HCT116 (cell line): Measurements from ENCODE around the gene DPPA4. TPM values are rescaled to one million over a fixed set of nuclear protein-coding genes. Genes with fewer than 3 reads are reported as not detected.

ENCODE experiments used
- ATAC-seq: fragments of 200-7000 bp; cut with Tn5 transposase; 2 replicates; pipeline ENCODE4 v1.9.1; 2020; ENCODE audit warnings: mild to moderate bottlenecking, moderate library complexity
- BruUV-seq: library from RNA; stranded (reverse); fragments of 400-500 nt; replicated peaks from 2 replicates; lab custom pipeline; 2021; lab: Mats Ljungman, UMichigan
- CTCF ChIA-PET: fragments of 300-600 bp; sonication (Branson Sonifier 250); formaldehyde crosslinking; loops from one replicate; lab custom pipeline; 2021; ENCODE audit warnings: antibody characterized with exemption; lab: Charles Lee
- POLR2A ChIA-PET: fragments of 300-600, 350-600 bp; sonication (Branson Sonifier 250); formaldehyde crosslinking; loops from one replicate; lab custom pipeline; 2021; ENCODE audit warnings: antibody characterized with exemption; lab: Charles Lee
- RAD21 ChIA-PET, 2 experiments: fragments of 300-600 bp; sonication (Branson Sonifier 250); formaldehyde crosslinking; loops; one replicate each; lab custom pipeline; 2023; ENCODE audit warnings: low total read pairs in 2 of 2; ENCODE audit not compliant: uncharacterized antibody in 2 of 2, unreplicated experiment in 2 of 2, low non-redundant PET in 1 of 2; lab: Charles Lee
- DNase-seq: peaks from one replicate; pipeline ENCODE4 v3.0.0-alpha.2; 2010; ENCODE audit warnings: low read depth, low spot score
- H2AFZ ChIP-seq: fragments of 200-600 bp; shearing (Covaris generic), sonication (generic); 2 replicates; pipeline ENCODE4 v1.6.1; 2017; ENCODE audit warnings: low read depth, mixed run types, mixed read lengths, antibody characterized with exemption, low read length; ENCODE audit not compliant: poor library complexity, severe bottlenecking
- H3K27ac ChIP-seq: 2 replicates; pipeline ENCODE4 v1.5.1; 2012; ENCODE audit warnings: low read depth, low read length
- H3K27me3 ChIP-seq: fragments of 200-600 bp; sonication (generic); 2 replicates; pipeline ENCODE4 v1.6.1; 2016; ENCODE audit warnings: mixed run types, low read length, mixed read lengths; ENCODE audit not compliant: insufficient read depth
- H3K36me3 ChIP-seq, 2 experiments: fragments of 200-500 bp in 1 of 2; fragments of 200-600 bp in 1 of 2; sonication (Bioruptor generic) in 1 of 2; sonication (generic) in 1 of 2; 2 replicates each; pipeline versions ENCODE4 v1.5.1 to v1.6.1; 2014 to 2016; ENCODE audit warnings: low read length in 2 of 2, inconsistent platforms in 1 of 2, mixed read lengths in 1 of 2, mixed run types in 1 of 2; ENCODE audit not compliant: insufficient read depth in 2 of 2, control insufficient read depth in 1 of 2
- H3K4me1 ChIP-seq, 2 experiments: fragments of 200-600 bp in 1 of 2; sonication (generic) in 1 of 2; 2 replicates each; pipeline versions ENCODE4 v1.5.1 to v1.6.1; 2012 to 2017; ENCODE audit warnings: low read length in 2 of 2, inconsistent platforms in 1 of 2, mild to moderate bottlenecking in 1 of 2, mixed read lengths in 1 of 2, mixed run types in 1 of 2, moderate library complexity in 1 of 2; ENCODE audit not compliant: insufficient read depth in 2 of 2, control insufficient read depth in 1 of 2
- H3K4me2 ChIP-seq: fragments of 200-600 bp; sonication (generic); 2 replicates; pipeline ENCODE4 v1.6.1; 2017; ENCODE audit warnings: mixed run types, low read length, mixed read lengths
- H3K4me3 ChIP-seq, 2 experiments: fragments of 200-600 bp in 1 of 2; sonication (generic) in 1 of 2; replicated peaks in 1 of 2; 2 replicates each; pipeline ENCODE4 v1.5.1; 2011 to 2016; ENCODE audit warnings: low read length in 2 of 2, control low read depth in 1 of 2, low read depth in 1 of 2, mild to moderate bottlenecking in 1 of 2, mixed read lengths in 1 of 2, mixed run types in 1 of 2
- H3K79me2 ChIP-seq: fragments of 200-600 bp; sonication (generic); 2 replicates; pipeline ENCODE4 v1.6.1; 2017; ENCODE audit warnings: mild to moderate bottlenecking, mixed run types, low read length, moderate library complexity, mixed read lengths; ENCODE audit not compliant: insufficient read depth
- H3K9ac ChIP-seq: fragments of 200-600 bp; sonication (generic); 2 replicates; pipeline ENCODE4 v1.6.1; 2016; ENCODE audit warnings: low read length, mixed read lengths
- H3K9me2 ChIP-seq: fragments of 200-600 bp; sonication (generic), shearing (Covaris generic); 2 replicates; pipeline ENCODE4 v1.6.1; 2017; ENCODE audit warnings: mixed run types, mild to moderate bottlenecking, moderate library complexity; ENCODE audit not compliant: insufficient read depth
- H3K9me3 ChIP-seq, 2 experiments: fragments of 200-500 bp in 1 of 2; fragments of 200-600 bp in 1 of 2; sonication (Bioruptor generic) in 1 of 2; sonication (generic) in 1 of 2; 2 replicates each; pipeline ENCODE4 v1.6.1; 2014 to 2017; ENCODE audit warnings: low read length in 2 of 2, mixed read lengths in 2 of 2, inconsistent platforms in 1 of 2, low read depth in 1 of 2, mild to moderate bottlenecking in 1 of 2, mixed run types in 1 of 2, moderate library complexity in 1 of 2; ENCODE audit not compliant: control insufficient read depth in 1 of 2, insufficient read depth in 1 of 2
- H4K20me1 ChIP-seq: fragments of 200-600 bp; sonication (generic), shearing (Covaris generic); 2 replicates; pipeline ENCODE4 v1.6.1; 2017; ENCODE audit warnings: mixed run types, mild to moderate bottlenecking, moderate library complexity; ENCODE audit not compliant: insufficient read depth
- CTCF ChIP-seq, 3 experiments: fragments of 200-600 bp in 1 of 3; sonication (generic) in 1 of 3; IDR thresholded peaks in 2 of 3; conservative IDR thresholded peaks in 1 of 3; 2 replicates each; pipeline ENCODE4 v1.5.1; 2012 to 2017; ENCODE audit warnings: low read depth in 2 of 3, low read length in 2 of 3, antibody characterized with exemption in 1 of 3, borderline replicate concordance in 1 of 3, control low read depth in 1 of 3, mild to moderate bottlenecking in 1 of 3, mixed read lengths in 1 of 3, mixed run types in 1 of 3, moderate library complexity in 1 of 3; ENCODE audit not compliant: insufficient read depth in 1 of 3
- ELF1 ChIP-seq: IDR thresholded peaks from 2 replicates; pipeline ENCODE4 v1.6.1; 2012; ENCODE audit warnings: low read depth, borderline replicate concordance
- EZH2 ChIP-seq: fragments of 200-600 bp; sonication (generic); IDR thresholded peaks from 2 replicates; pipeline ENCODE4 v1.6.1; 2017; ENCODE audit warnings: antibody characterized with exemption, mixed run types
- EZH2phosphoT487 ChIP-seq: fragments of 200-600 bp; IDR thresholded peaks from 2 replicates; pipeline ENCODE4 v1.6.1; 2018; ENCODE audit warnings: antibody characterized with exemption, borderline replicate concordance
- FOSL1 ChIP-seq: IDR thresholded peaks from 2 replicates; pipeline ENCODE4 v1.6.1; 2012; ENCODE audit warnings: low read depth
- JUND ChIP-seq: IDR thresholded peaks from 2 replicates; pipeline ENCODE4 v1.6.1; 2012
- POLR2A ChIP-seq: IDR thresholded peaks from 2 replicates; pipeline ENCODE4 v1.7.0; 2011; ENCODE audit warnings: borderline replicate concordance; ENCODE audit not compliant: insufficient read depth, insufficient read length; ENCODE audit errors: extremely low read depth
- SIN3A ChIP-seq: IDR thresholded peaks from 2 replicates; pipeline ENCODE4 v1.6.1; 2012; ENCODE audit warnings: low read depth
- SRF ChIP-seq: IDR thresholded peaks from 2 replicates; pipeline ENCODE4 v1.6.1; 2012; ENCODE audit warnings: low read depth
- intact Hi-C: fragments of 100-400 bp; cut with micrococcal nuclease; formaldehyde crosslinking; loops from 2 replicates; pipeline ENCODE4 v1.10.0; 2022
- total RNA-seq: library from RNA; stranded (reverse); gene quantifications from one replicate; pipeline ENCODE4 v1.2.1, GENCODE V29; 2021; ENCODE audit not compliant: unreplicated experiment
- TF ChIP-seq, protein P1 (sequence below): IDR thresholded peaks from 2 replicates; pipeline ENCODE4 v1.6.1; 2011; ENCODE audit warnings: mild to moderate bottlenecking, low read length, moderate library complexity; ENCODE audit not compliant: insufficient replicate concordance; ENCODE audit errors: extremely low read depth

The DPPA4 gene
- total RNA-seq, 1 experiment from 2014 or later = 0.27 TPM

GRCh38 chr3:109356442-109357155, 19.3 kb upstream of the DPPA4 start:
- Histone ChIP-seq H3K79me2 (no peaks in the 10 kb centered on the region), H3K4me1 (no peaks in the 10 kb centered on the region), H3K9me2 (no peaks in the 10 kb centered on the region), H3K4me3 (no peak overlapping the region), H3K9me3 (no peaks in the 10 kb centered on the region), H4K20me1 (no peaks in the 10 kb centered on the region), H2AFZ (no peak overlapping the region), H3K4me2 (no peak overlapping the region), H3K27me3 (no peaks in the 10 kb centered on the region), H3K27ac (no peak overlapping the region), H3K36me3 (no peaks in the 10 kb centered on the region), H3K9ac (no peak overlapping the region)
- no TSS peak for BruUV-seq
- ChIA-PET POLR2A (no interaction called here), RAD21 (no interaction called here), CTCF (no interaction called here)
- ATAC-seq = no peak
- DNase-seq = no peak
- TF ChIP-seq SIN3A (no peak), JUND (no peak), SRF (no peak), EZH2phosphoT487 (no peak)
- TF ChIP-seq, protein P1, sequence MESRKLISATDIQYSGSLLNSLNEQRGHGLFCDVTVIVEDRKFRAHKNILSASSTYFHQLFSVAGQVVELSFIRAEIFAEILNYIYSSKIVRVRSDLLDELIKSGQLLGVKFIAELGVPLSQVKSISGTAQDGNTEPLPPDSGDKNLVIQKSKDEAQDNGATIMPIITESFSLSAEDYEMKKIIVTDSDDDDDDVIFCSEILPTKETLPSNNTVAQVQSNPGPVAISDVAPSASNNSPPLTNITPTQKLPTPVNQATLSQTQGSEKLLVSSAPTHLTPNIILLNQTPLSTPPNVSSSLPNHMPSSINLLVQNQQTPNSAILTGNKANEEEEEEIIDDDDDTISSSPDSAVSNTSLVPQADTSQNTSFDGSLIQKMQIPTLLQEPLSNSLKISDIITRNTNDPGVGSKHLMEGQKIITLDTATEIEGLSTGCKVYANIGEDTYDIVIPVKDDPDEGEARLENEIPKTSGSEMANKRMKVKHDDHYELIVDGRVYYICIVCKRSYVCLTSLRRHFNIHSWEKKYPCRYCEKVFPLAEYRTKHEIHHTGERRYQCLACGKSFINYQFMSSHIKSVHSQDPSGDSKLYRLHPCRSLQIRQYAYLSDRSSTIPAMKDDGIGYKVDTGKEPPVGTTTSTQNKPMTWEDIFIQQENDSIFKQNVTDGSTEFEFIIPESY = no peak
- intact Hi-C loops = no loop called here

DNA sequence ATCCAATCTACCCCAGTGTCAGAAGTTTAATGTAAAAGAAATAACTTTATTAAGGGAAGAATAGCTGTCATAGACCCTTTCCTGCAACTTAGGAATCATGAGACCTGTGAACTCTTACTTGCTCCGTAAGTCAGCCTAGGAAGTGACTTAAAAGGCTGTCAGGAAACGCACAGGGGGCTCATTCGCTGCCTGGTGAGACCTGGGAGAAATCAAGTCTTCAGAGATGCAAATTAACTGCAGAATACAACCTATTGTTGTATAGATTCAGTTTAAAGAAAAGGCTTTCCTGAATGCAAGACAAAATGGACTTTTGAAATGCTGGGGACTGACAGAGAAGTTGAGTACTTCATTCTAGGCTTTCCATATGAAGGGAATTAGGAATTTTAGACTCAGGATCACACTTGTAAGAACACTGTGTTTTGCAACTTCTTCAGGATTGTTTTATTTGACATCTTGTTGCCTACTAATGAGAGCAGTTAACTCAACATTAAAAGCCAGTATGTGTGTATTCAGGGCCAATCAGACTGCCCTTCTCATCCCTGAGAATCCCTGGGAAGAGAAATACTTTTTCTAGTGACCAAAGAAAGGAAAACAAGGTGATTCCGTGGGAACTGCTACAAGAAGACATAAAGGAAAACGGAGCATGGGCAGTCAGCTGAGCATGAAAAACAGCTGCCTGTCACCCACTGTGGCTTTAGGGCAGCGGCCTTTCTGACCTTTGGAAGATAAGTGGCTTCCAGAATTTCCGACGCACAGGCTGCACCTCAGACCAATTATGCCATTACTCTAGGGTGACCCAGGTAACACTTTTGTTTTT, 18.5 kb upstream of the DPPA4 start:
- Histone ChIP-seq H3K27ac (no peak overlapping the region), H3K4me3 (no peak overlapping the region), H3K79me2 (no peaks in the 10 kb centered on the region), H3K4me1 (no peaks in the 10 kb centered on the region), H3K36me3 (no peaks in the 10 kb centered on the region), H3K9me3 (no peaks in the 10 kb centered on the region), H2AFZ (no peak overlapping the region), H3K27me3 (no peaks in the 10 kb centered on the region), H3K9me2 (no peaks in the 10 kb centered on the region), H3K4me2 (no peak overlapping the region), H4K20me1 (no peaks in the 10 kb centered on the region), H3K9ac (no peak overlapping the region)
- ChIA-PET POLR2A (no interaction called here), RAD21 (no interaction called here), CTCF (no interaction called here)
- ATAC-seq = no peak
- BruUV-seq = no TSS peak
- DNase-seq = no peak
- intact Hi-C loops = no loop called here
- TF ChIP-seq POLR2A (no peak), ELF1 (no peak), CTCF (IDR thresholded peaks at IDR 0.05 in 2 of 3, conservative IDR thresholded peaks at IDR 0.05 in 1 of 3; ENCODE audit: borderline replicate concordance in 1 of 3, insufficient read depth in 1 of 3, low read depth in 2 of 3, low read length in 2 of 3) (no peak), SRF (no peak), JUND (no peak), FOSL1 (no peak), EZH2 (no peak), SIN3A (no peak)
